HG02623 (cell line): ENCODE measurements around the gene CRCP.

Source experiments
- ATAC-seq: cut with Tn5 transposase; IDR thresholded peaks from one replicate; pipeline ENCODE4 v1.9.1; 2021; ENCODE audit warnings: moderate library complexity; ENCODE audit not compliant: unreplicated experiment

Gene CRCP

GRCh38 chr7:66186991-66187390, 72.3 kb downstream of the CRCP start:
- ATAC-seq = no peak

- ATAC-seq = no peak
Observed at GRCh38 chr7:66187905-66188304, 73.3 kb downstream of the CRCP start.

- ATAC-seq = no peak
Observed at GRCh38 chr7:66188645-66189044, 74.0 kb downstream of the CRCP start.

GRCh38 chr7:66189695-66190503, 75.3 kb downstream of the CRCP start:
- no peak for ATAC-seq

GRCh38 chr7:66190504-66190857, 75.8 kb downstream of the CRCP start:
- ATAC-seq = no peak

- no peak for ATAC-seq
Observed at GRCh38 chr7:66193146-66193725, 78.6 kb downstream of the CRCP start.

GRCh38 chr7:66198469-66198868, 83.8 kb downstream of the CRCP start:
- no peak for ATAC-seq

- ATAC-seq = no peak
Observed at GRCh38 chr7:66198956-66199355, 84.3 kb downstream of the CRCP start.

GRCh38 chr7:66202441-66202840, 87.8 kb downstream of the CRCP start:
- ATAC-seq = no peak
